ENCODE measurements around the gene STK40.

GRCh38 chr1:36321119-36321951, 64.4 kb downstream of the STK40 start:
- TF ChIP-seq CTCF (IDR thresholded peaks at IDR 0.05; ENCODE audit: low read length) = no peak
- no peak for TF ChIP-seq EZH2phosphoT487 (IDR thresholded peaks at IDR 0.05; ENCODE audit: low read length)

All from MM.1S (cell line).